Cardiac fibroblast (primary cell): ENCODE data around the gene SMIM24.
A peak's percentile ranks its signal among the peaks of the same experiment; 100 is the strongest.

Experiments
- DNase-seq, 2 donors: peaks; one replicate each; pipeline versions ENCODE4 v3.0.0 to v3.0.0-alpha.2; 2010; ENCODE audit warnings: low read depth in 2 of 2
- H3K4me3 ChIP-seq, 2 donors: replicated peaks in 1 of 2; 1 replicate in 1 of 2; 2 replicates in 1 of 2; pipeline ENCODE4 v1.5.1; 2011; ENCODE audit warnings: low read depth in 2 of 2, low read length in 2 of 2, mild to moderate bottlenecking in 2 of 2, moderate library complexity in 1 of 2
- TF ChIP-seq, protein P1 (sequence below): IDR thresholded peaks from one replicate; pipeline ENCODE4 v1.5.1; 2011; ENCODE audit warnings: low read depth, mild to moderate bottlenecking, low read length, inconsistent platforms

Gene SMIM24

GRCh38 chr19:3471954-3472655, 8.2 kb downstream of the SMIM24 start:
- TF ChIP-seq, protein P1, sequence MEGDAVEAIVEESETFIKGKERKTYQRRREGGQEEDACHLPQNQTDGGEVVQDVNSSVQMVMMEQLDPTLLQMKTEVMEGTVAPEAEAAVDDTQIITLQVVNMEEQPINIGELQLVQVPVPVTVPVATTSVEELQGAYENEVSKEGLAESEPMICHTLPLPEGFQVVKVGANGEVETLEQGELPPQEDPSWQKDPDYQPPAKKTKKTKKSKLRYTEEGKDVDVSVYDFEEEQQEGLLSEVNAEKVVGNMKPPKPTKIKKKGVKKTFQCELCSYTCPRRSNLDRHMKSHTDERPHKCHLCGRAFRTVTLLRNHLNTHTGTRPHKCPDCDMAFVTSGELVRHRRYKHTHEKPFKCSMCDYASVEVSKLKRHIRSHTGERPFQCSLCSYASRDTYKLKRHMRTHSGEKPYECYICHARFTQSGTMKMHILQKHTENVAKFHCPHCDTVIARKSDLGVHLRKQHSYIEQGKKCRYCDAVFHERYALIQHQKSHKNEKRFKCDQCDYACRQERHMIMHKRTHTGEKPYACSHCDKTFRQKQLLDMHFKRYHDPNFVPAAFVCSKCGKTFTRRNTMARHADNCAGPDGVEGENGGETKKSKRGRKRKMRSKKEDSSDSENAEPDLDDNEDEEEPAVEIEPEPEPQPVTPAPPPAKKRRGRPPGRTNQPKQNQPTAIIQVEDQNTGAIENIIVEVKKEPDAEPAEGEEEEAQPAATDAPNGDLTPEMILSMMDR: peak; percentile 93
- no peak overlapping the region for H3K4me3 ChIP-seq
- DNase-seq: peak in 1 of 2 donors; percentile 32

DNA sequence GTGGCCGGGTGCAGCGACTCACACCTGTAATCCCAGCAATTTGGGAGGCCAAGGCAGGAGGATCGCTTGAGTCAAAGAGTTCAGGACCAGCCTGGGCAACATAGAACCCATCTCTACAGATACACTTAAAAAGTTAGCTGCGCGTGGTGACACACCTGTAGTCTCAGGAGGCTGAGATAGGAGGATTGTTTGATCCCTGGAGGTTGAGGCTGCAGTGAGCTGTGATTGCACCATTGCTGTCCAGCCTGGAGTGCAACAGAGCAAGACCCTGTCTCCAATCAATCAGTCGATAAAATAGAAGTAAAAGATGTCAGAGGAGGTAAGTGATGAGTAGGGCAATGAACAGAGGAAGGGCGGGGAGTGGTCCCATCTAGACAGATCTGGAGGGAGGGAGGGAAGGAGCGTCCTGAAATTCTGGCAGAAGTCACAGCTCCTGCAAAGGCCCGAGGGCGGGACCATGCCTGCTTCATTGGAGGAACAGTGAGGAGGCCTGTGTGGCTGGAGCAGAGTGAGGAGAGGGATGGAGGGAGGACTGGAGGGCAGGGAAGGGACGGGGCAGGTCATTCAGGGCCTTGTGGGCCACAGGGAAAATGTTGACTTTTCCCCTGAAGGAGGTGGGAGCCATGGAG, 9.7 kb downstream of the SMIM24 start:
- TF ChIP-seq, protein P1: no peak
- no peak for DNase-seq
- no peak overlapping the region for H3K4me3 ChIP-seq

DNA sequence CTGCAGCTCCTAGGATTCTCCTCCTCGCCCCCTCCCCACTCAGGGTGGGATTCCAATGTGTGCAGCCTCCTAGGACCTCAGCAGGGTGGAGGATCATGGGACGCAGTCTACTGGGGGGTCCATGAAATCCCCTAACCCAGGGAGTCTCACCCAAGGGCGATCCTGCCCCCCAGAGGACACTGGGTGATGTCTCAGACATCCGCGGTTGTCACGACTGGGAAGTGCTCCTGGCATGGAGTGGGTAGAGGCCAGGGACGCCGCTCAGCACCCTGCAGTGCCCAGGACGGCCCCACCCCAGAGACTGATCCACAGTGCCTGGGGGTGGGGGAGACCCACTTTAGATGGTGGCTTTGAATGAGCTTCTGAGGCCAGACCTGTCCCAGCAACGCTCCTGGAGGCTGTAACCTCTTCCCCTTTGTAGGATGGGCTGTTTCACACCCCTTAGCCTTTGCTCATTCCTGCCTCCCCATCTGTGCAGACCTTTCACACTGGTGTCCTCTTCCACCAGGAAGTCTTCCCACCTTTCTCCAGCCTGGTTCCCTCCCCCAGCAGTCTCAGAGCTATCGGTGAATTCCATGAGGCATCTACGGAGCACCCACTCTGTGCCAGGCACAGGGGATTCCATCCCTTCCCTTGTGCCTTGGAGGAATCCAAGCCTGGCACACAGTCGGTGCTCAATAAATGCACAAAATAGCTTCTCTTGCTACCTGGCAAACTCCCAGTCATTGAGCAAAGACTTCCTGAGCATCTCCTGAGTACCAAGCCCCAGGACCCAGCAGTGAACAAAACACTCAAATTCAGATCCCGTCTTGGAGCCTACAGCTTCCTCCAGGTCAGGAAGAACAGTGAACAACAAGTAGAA, 10.5 kb downstream of the SMIM24 start:
- no peak for DNase-seq
- H3K4me3 ChIP-seq: no peak overlapping the region
- TF ChIP-seq, protein P1: no peak

- no peak overlapping the region for H3K4me3 ChIP-seq
- TF ChIP-seq, protein P1: no peak
- DNase-seq: no peak
Observed at GRCh38 chr19:3468211-3468610, 12.1 kb downstream of the SMIM24 start.

DNA sequence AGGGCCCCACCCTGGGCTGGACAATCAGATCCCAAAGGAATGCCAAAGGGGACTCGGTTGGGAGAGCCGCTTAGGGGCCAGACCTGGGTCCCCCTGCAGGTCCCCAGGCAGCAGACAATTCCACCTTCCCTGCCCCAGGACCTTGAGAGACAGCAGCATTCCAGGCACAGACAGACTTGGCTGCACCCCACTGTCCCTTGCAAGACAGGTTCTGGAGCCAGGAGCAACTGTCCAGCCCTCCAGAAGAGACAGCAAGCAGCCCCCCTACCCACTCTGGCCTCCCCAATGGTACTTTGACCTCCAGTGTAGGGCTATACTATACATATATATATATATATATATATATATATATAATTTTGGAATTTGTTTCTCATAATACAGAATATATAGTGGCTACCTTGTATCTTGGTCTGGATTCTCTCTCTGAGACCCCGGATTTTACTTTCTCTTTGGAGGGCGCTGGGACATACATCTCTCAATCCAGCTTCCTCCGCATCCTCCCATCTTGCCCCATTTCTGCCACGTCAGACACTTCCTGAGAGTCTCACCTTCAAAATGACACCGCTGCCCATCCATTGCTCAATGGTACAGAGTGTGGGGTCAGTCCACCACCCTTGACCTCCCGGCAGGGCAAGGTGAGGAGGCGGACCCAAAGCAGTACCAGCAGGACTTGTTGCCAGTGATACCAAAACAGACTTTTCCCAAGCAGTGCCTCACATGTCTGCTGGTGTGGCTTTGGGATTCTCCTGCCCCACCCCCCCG, 12.7 kb downstream of the SMIM24 start:
- H3K4me3 ChIP-seq: no peak overlapping the region

GRCh38 chr19:3466635-3467034, 13.7 kb downstream of the SMIM24 start:
- no peak overlapping the region for H3K4me3 ChIP-seq
- DNase-seq: no peak
- TF ChIP-seq, protein P1: no peak

More for the DNA sequence above, 12.7 kb downstream of the SMIM24 start:
- TF ChIP-seq, protein P1: no peak
- no peak for DNase-seq
